Caco-2 (cell line): ENCODE results near the gene AFTPH. TPM values are rescaled to one million over a fixed set of nuclear protein-coding genes. Genes with fewer than 3 reads are reported as not detected.

Experiments used
- BruUV-seq: library from RNA; stranded (reverse); fragments of 400-500 nt; replicated peaks from 2 replicates; lab custom pipeline; 2021; lab: Mats Ljungman, UMichigan
- CTCF ChIA-PET: fragments of 300-600 bp; sonication (Branson Sonifier 250); formaldehyde crosslinking; loops from one replicate; lab custom pipeline; 2022; ENCODE audit warnings: antibody characterized with exemption; lab: Charles Lee
- POLR2A ChIA-PET: fragments of 300-600 bp; sonication (Branson Sonifier 250); formaldehyde crosslinking; loops from one replicate; lab custom pipeline; 2022; ENCODE audit warnings: antibody characterized with exemption; lab: Charles Lee
- DNase-seq, 2 experiments: peaks; one replicate each; pipeline versions ENCODE4 v3.0.0 to v3.0.0-alpha.2; 2020 to 2022
- H3K27me3 ChIP-seq: replicated peaks from 2 replicates; pipeline ENCODE4 v1.6.0; 2011; ENCODE audit warnings: low read length; ENCODE audit not compliant: control insufficient read depth, insufficient read depth
- H3K36me3 ChIP-seq: 2 replicates; pipeline ENCODE4 v1.5.1; 2011; ENCODE audit warnings: low read length; ENCODE audit not compliant: control insufficient read depth, insufficient read depth
- H3K4me1 ChIP-seq: fragments of 250-450 bp; sonication (Bioruptor Pico); 2 replicates; pipeline ENCODE4 v1.5.1; 2020; ENCODE audit warnings: mild to moderate bottlenecking
- H3K4me3 ChIP-seq: 2 replicates; pipeline ENCODE4 v1.5.1; 2011; ENCODE audit warnings: low read depth, mild to moderate bottlenecking, control low read depth, low read length
- H3K9me3 ChIP-seq: fragments of 250-450 bp; sonication (Bioruptor Pico); 2 replicates; pipeline ENCODE4 v1.5.1; 2020; ENCODE audit warnings: mild to moderate bottlenecking, moderate library complexity
- H3K27ac Mint-ChIP-seq: one replicate; pipeline ENCODE4 v1.8.0; 2022; ENCODE audit warnings: mixed read lengths; ENCODE audit not compliant: unreplicated experiment
- H3K27me3 Mint-ChIP-seq: one replicate; pipeline ENCODE4 v1.8.0; 2022; ENCODE audit warnings: mixed read lengths; ENCODE audit not compliant: insufficient read depth, unreplicated experiment
- H3K36me3 Mint-ChIP-seq: one replicate; pipeline ENCODE4 v1.8.0; 2022; ENCODE audit warnings: mild to moderate bottlenecking, mixed read lengths; ENCODE audit not compliant: insufficient read depth, unreplicated experiment
- H3K4me1 Mint-ChIP-seq: one replicate; pipeline ENCODE4 v1.8.0; 2022; ENCODE audit warnings: low read depth, mixed read lengths; ENCODE audit not compliant: unreplicated experiment
- H3K4me3 Mint-ChIP-seq: one replicate; pipeline ENCODE4 v1.8.0; 2022; ENCODE audit warnings: mild to moderate bottlenecking, moderate library complexity, mixed read lengths; ENCODE audit not compliant: unreplicated experiment
- H3K9me3 Mint-ChIP-seq: one replicate; pipeline ENCODE4 v1.8.0; 2022; ENCODE audit warnings: mixed read lengths; ENCODE audit not compliant: unreplicated experiment
- intact Hi-C: fragments of 100-400 bp; cut with micrococcal nuclease; formaldehyde crosslinking; loops from one replicate; pipeline ENCODE4 v1.10.0; 2022; ENCODE audit not compliant: unreplicated experiment
- total RNA-seq: library from RNA; stranded (reverse); gene quantifications from 2 replicates; pipeline ENCODE4 v1.2.3, GENCODE V29; 2022
- TF ChIP-seq, protein P1 (sequence below), 2 experiments: fragments of 200-600 bp in 1 of 2; IDR thresholded peaks; 1 replicate in 1 of 2; 2 replicates in 1 of 2; pipeline versions ENCODE4 v1.5.1 to v1.8.0; 2011 to 2022; ENCODE audit warnings: antibody characterized with exemption in 1 of 2, control low read depth in 1 of 2, inconsistent platforms in 1 of 2, low read depth in 1 of 2, low read length in 1 of 2, mild to moderate bottlenecking in 1 of 2, moderate library complexity in 1 of 2; ENCODE audit not compliant: insufficient read depth in 1 of 2, severe bottlenecking in 1 of 2, unreplicated experiment in 1 of 2

Gene AFTPH
- total RNA-seq, 1 experiment from 2014 or later = 30.1 TPM

DNA sequence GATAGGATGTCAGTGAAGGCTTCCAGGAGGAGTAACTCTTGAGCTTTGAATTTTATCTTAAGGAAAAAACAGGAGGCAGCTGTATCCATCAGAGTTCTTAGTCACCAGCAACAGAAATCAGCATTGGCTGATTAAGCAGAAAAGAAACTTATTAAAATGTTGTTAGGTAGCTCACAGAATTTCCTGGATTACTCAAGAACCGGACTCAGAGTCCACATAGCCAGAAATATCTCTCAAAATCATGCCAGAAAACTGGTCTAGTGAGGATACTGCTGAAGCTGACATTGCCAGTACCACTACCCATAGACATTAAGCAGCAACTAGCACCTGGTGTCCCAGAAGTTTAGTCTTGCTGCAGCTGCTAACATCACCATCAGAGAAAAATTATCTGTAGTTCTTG, 10.1 kb upstream of the AFTPH start:
- TF ChIP-seq, protein P1, sequence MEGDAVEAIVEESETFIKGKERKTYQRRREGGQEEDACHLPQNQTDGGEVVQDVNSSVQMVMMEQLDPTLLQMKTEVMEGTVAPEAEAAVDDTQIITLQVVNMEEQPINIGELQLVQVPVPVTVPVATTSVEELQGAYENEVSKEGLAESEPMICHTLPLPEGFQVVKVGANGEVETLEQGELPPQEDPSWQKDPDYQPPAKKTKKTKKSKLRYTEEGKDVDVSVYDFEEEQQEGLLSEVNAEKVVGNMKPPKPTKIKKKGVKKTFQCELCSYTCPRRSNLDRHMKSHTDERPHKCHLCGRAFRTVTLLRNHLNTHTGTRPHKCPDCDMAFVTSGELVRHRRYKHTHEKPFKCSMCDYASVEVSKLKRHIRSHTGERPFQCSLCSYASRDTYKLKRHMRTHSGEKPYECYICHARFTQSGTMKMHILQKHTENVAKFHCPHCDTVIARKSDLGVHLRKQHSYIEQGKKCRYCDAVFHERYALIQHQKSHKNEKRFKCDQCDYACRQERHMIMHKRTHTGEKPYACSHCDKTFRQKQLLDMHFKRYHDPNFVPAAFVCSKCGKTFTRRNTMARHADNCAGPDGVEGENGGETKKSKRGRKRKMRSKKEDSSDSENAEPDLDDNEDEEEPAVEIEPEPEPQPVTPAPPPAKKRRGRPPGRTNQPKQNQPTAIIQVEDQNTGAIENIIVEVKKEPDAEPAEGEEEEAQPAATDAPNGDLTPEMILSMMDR (IDR thresholded peaks at IDR 0.05; ENCODE audit: insufficient read depth in 1 of 2, low read depth in 1 of 2, low read length in 1 of 2, severe bottlenecking in 1 of 2, unreplicated experiment in 1 of 2) = no peak
- POLR2A ChIA-PET = no interaction called here
- no peak overlapping the region for H3K27ac Mint-ChIP-seq
- Histone ChIP-seq H3K27me3 (no peaks in the 10 kb centered on the region), H3K36me3 (no peaks in the 10 kb centered on the region), H3K4me1 (peaks cover 15% of the 10 kb centered on the region; the same call in 1 of the 2 replicates), H3K9me3 (no peaks in the 10 kb centered on the region), H3K4me3 (no peak overlapping the region)
- no peaks in the 10 kb centered on the region for H3K36me3 Mint-ChIP-seq
- CTCF ChIA-PET = interaction anchor here (1.1 to 1.3 kb wide), 2 partner anchors 9 to 10 kb away, joined by 4 to 11 read pairs; partner anchors contain the start of gene AFTPH
- H3K4me3 Mint-ChIP-seq = no peak overlapping the region
- no peaks in the 10 kb centered on the region for H3K27me3 Mint-ChIP-seq
- DNase-seq = no peak
- no TSS peak for BruUV-seq
- peaks cover 6% of the 10 kb centered on the region for H3K4me1 Mint-ChIP-seq
- no peaks in the 10 kb centered on the region for H3K9me3 Mint-ChIP-seq
- intact Hi-C loops = no loop called here

DNA sequence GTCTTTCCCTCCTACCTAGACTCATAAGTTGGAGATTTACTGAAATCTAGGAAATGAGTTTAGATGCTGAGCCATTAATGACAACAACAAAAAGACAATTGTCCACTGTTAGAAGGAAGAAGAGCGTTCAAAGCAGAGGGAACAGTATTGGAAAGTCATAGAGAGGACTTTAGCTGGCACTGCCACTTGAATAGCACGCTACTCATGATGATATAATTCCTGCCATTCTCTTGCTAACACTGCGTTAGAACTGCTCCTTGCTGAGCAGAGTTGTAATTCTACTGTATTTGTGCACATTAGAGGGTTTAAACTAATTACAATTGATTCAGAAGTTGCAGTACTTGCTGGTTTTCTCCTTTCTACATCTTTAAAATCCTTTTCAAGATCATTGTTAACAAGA, 9.0 kb upstream of the AFTPH start:
- Mint-ChIP-seq H3K9me3 (no peaks in the 10 kb centered on the region), H3K27ac (no peak overlapping the region), H3K4me3 (no peak overlapping the region), H3K4me1 (peaks cover 6% of the 10 kb centered on the region), H3K27me3 (no peaks in the 10 kb centered on the region), H3K36me3 (no peaks in the 10 kb centered on the region)
- H3K36me3 ChIP-seq = no peaks in the 10 kb centered on the region
- CTCF ChIA-PET = interaction anchor here (0.6 to 1.3 kb wide), 4 partner anchors 7 to 193 kb away, joined by 3 to 11 read pairs (median 4); partner anchors contain the start of gene AFTPH
- H3K9me3 ChIP-seq = no peaks in the 10 kb centered on the region
- TF ChIP-seq, protein P1 (IDR thresholded peaks at IDR 0.05; ENCODE audit: insufficient read depth in 1 of 2, low read depth in 1 of 2, low read length in 1 of 2, severe bottlenecking in 1 of 2, unreplicated experiment in 1 of 2) = no peak
- no TSS peak for BruUV-seq
- H3K4me3 ChIP-seq = no peak overlapping the region
- POLR2A ChIA-PET = no interaction called here
- no peaks in the 10 kb centered on the region for H3K27me3 ChIP-seq
- intact Hi-C loops = no loop called here
- no peak for DNase-seq
- peaks cover 15% of the 10 kb centered on the region; the same call in 1 of the 2 replicates for H3K4me1 ChIP-seq

DNA sequence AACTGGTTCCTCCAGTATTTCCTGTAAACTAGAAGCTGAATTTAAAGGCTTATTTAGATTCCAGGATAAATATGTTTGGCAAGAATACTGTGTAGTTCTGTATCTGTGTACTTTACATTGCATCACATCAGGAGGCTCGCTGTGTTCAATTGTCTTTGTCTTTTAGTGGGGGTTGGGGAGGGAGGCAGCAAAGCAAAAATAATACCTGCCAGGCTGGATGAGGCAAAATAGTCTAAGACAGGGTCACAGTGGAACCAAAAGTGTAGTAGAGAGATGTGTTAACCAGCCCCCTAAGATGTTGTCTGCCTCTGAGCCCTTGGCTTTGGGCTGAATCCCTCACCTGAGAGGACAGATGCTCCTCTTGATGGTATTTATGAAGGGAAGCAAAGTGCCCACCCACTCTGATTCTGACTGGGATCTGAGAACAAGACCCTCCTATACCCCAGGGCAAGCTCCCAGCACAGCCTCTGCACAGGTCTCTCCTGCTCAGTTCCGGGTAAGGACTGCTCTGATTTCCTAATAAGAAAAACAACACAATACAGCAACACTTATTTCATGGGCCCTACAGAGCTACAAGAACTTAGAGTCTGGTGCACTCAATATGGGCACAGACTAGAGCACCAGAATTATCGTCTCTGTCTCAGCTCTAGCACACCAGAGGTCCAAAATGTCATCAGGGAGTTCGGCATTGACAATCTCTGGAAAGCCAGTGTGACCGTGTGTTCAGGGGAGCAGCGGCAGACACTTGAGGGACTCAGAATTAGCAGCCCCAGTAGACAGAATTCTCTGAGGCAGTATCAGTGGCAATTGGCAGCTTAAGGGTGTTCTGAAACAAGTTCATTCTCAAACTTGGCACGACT, 7.2 kb upstream of the AFTPH start:
- H3K27ac Mint-ChIP-seq = peak overlapping the region; percentile 63

More for the DNA sequence above, 7.2 kb upstream of the AFTPH start:
- no peaks in the 10 kb centered on the region for H3K36me3 Mint-ChIP-seq
- Histone ChIP-seq H3K4me3 (no peak overlapping the region), H3K36me3 (no peaks in the 10 kb centered on the region), H3K27me3 (no peaks in the 10 kb centered on the region), H3K9me3 (no peaks in the 10 kb centered on the region), H3K4me1 (peaks cover 15% of the 10 kb centered on the region; the same call in 1 of the 2 replicates)
- ChIA-PET CTCF (no interaction called here), POLR2A (no interaction called here)
- H3K4me1 Mint-ChIP-seq = peaks cover 6% of the 10 kb centered on the region
- DNase-seq = peak in 1 of 2 experiments; percentile 25
- peaks cover 2% of the 10 kb centered on the region for H3K27me3 Mint-ChIP-seq
- no peak overlapping the region for H3K4me3 Mint-ChIP-seq
- BruUV-seq = no TSS peak
- no peaks in the 10 kb centered on the region for H3K9me3 Mint-ChIP-seq
- TF ChIP-seq, protein P1 (IDR thresholded peaks at IDR 0.05; ENCODE audit: insufficient read depth in 1 of 2, low read depth in 1 of 2, low read length in 1 of 2, severe bottlenecking in 1 of 2, unreplicated experiment in 1 of 2) = no peak
- intact Hi-C loops = no loop called here
